Measurements from ENCODE around the gene CHMP5.

CHMP5 gene

DNA sequence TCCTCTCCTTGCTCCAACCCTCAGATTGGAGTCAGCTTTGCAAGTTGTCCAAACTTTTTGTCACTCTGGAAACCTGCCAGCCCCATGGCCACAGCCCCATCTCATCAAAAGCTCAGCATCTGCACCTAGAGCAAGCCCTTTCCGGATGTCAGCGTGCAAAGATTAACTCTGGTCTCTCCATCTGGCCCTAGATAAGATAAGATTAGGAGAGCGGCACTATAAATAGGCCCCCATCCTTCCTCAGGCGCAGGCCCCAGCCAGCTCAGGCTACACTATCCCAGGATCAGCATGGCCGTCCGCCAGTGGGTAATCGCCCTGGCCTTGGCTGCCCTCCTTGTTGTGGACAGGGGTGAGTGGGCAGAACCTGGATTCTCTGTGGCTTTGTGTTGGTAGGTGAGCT, 24.9 kb upstream of the CHMP5 start, which contains the start of gene SPINK4:
Gene SPINK4, plus strand, starts transcription at position 247 of the 400 bp plus-strand sequence. Its CDS starts 42 bp downstream, at position 289.
- intact Hi-C loops (cut with DNase I): no loop called here
- DNase-seq: no peak

DNA sequence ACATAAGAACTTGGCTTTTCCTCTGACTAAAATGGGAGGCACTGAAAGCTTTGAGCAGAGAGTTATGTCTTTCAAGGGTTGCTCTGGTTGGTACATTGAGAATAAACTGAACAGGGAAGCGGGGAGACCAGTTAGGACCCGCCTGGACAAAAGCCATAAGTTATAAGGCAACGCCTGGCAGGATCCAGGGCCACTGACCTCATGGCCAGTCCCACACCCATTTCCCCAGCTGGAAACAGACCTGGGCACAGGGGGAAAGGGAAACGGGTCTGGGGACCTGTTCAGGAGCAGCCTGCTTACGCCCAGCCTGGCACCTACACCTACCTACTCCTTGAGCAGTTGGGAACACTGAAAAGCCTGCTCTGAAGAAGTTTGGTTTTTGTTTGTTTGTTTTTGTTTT, 23.6 kb upstream of the CHMP5 start:
- DNase-seq: no peak
- intact Hi-C loops (cut with DNase I): no loop called here

DNA sequence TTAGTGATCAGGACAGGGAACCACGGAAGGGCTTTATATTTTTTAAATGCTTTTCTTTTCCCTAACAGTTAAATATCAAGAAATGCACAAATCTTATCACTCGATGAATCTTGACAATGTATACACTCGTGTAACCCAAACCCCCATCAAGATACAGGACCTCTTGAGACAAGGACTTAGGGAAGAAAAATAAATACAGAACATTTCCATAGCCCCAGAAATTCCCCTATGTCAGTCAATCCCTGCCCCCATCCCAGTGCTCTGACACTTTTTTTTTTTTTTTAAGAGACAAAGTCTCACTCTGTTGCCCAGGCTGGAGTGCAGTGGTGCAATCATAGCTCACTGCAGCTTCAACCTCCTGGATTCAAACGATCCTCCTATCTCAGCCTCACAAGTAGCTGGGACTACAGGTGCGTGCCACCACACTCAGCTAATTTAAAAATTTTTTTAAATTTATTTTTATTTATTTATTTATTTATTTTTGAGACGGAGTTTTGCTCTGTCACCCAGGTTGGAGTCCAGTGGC, 22.2 kb upstream of the CHMP5 start:
- DNase-seq: no peak
- intact Hi-C loops (cut with DNase I): no loop called here

DNA sequence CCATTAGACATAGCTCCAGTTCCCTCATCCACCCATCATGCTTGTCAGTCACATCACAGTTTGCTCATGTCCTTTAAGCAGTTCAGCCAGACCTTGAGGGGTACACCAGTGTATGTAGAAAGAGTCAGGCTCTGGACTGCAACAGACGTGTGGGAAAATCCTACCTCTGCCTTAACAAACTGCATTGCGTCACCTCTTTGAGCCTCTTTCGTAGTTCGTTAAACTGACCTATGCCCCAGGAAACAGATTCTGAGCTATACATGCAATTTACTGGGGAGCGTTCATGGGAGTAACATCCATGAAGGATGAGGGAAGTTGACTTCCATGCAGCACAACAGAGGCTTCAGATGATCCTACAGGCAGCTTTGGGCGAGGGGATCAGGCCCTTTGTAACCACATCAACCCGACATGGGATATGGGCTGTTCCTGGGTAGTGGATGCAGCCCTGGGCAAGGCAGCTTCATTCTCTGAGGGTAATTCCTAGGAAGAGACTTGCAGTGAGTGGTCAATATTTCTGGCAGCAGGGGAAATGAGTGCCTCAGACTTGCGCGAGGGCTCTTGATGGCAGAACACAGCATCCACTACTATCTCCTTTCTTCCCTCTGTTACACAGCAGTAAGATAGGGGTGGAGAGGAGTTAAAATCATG, 20.6 kb upstream of the CHMP5 start:
- intact Hi-C loops (cut with DNase I): no loop called here
- peak in 1 of 42 donors; percentile 5 for DNase-seq

DNA sequence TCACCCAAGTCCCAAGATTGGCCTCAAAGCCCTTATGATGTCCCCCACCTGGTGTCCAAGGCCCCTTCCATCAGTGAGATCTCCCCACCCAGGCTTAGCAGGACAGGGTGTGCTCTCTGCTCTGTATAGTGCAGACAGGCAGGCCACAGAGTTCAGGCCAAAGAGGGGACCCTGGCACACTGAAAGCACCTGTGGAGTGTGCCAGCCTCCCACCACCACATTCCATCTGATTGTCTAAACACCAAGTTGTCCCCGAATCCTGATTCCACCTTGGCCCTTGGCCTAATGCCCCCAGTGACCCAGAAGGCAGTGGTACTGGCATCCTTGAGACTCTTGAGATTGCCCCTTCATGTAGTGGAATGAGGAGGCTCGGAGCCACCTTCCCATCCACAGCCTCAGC, 19.5 kb upstream of the CHMP5 start:
- intact Hi-C loops (cut with DNase I): no loop called here
- DNase-seq: no peak

DNA sequence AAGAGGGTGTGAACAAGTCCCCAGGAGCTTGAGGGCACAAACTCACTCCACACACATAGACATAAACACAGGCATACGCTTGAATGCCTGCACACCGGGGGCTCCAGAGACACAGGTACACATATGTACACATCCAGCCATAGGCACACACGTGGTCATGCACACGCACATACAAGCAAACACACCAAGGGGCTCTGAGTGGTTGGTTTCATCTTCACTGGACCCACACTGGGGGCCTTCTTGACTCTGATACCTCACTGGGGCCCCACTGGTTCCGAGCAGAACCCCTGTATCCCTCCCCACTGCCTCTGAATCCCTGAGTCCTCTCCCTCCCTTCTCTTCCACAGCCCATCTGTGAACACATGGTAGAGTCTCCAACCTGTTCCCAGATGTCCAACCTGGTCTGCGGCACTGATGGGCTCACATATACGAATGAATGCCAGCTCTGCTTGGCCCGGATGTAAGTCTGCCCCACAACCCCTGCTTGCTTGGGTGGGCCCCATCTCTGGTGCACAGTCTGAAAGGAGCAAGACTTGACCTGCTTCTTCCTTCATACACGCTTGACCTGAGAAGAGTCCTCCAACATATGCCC, 18.5 kb upstream of the CHMP5 start:
- intact Hi-C loops (cut with DNase I): no loop called here
- DNase-seq: no peak

DNA sequence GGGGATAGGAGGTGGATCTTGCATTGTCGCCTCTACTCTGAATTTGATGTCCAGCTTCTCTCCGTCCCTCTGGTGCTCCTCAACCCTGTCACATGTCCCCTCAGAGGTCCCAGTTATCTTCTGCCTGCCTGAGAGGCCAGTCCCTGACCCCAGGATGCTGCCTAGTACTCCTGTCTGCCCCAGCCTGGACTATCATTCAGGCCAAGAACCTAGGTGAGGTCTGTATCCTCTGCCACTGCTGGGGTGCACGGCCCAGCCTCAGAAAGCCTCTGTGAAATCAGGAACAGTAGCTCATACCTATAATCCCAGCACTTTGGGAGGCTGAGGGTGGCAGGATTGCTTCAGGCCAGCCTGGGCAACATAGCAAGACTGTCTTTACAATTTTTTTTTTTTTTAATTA, 16.2 kb upstream of the CHMP5 start:
- no peak for DNase-seq
- intact Hi-C loops (cut with DNase I): no loop called here

DNA sequence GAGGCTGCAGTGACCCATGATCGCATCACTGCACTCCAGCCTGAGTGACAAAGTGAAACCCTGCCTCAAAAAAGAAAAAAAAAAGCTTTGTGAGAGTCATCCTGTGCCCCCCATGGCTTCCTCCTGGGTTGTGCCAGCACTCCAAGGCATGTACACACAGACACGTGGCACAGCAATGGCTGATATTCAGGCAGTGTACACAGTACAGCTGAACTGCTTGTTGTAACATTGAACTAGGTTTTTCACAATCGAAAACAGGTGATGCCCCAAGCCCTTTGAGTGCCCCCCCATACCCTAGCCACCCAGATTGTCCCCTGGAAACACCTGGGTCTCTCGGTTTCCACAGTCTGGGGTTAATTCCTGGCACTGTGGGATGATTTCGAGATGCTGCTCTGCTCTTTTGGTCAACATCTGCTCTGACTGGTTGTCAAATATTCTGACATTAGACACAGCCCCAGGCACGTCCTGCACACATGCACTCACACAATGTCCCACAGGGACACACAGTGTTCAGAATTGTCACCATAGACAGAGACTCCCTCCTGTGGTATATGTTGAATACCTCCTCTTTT, 15.7 kb upstream of the CHMP5 start:
- intact Hi-C loops (cut with DNase I): no loop called here
- no peak for DNase-seq

DNA sequence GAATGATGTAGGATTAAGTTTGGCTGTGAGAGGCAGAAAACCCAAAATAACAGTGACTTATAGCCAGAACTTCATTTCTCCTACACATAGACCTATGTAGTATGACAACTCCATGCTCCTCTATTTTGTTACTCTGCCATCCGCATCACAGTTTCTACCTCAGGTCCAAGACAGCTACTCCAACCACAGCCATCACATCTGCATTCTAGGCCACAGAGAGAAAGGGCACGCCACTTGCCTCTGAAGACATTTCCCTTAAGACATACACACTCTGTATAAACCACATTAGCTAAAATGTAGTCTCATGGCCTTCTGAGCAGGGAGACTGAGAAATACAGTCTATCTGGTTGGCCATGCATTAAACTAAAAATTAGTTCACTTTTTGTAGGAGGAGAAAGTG, 14.9 kb upstream of the CHMP5 start:
- intact Hi-C loops (cut with DNase I): no loop called here

DNA sequence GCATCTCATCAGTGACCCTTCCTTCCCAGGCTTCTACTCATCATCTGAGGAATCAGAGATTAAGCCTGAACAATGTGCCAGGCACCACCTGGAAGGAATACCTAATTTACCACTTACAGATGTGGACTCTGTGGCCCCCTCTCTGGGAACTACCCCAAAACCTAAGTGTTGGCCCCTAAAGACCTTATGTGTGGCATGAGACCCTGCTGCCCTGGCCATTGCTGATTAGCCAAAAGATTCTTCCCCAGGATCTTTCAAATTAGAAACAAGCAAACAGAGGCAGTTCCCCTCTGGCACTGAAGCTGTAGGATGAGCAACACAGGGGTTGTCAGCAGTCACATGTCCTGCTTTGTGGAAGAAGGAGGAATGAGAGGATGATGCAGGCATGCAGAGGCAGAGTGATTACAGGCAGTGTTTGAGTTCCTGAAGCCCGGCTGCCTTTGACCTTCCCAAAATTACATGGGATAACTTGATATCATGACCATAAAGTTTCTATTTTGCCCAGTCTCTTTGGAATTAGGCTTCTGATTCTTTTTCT, 14.3 kb upstream of the CHMP5 start:
- DNase-seq: peak in 6 of 42 donors; percentile 4 to 40 (median 15)

More for the DNA sequence above, 14.9 kb upstream of the CHMP5 start:
- DNase-seq: no peak

DNA sequence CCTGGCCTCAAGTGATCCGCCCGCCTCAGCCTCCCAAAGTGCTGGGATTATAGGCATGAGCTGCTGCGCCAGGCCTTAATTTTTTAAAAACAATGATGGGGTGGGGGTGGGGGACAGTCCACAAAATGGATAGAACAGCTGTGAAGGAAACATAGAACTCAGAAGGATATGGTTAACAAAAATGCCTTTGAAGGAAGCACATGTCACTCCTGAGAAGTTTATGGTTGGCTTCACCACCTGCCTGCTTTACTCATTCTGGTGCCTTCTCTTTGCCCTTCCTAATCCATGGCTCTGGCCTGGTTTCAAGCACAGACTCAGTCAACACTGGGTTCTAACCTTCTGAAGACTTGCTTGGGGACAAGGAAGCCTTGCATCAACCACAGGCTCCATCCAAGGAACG, 10.6 kb upstream of the CHMP5 start:
- intact Hi-C loops (cut with DNase I): no loop called here
- no peak for DNase-seq

More for the DNA sequence above, 14.3 kb upstream of the CHMP5 start:
- intact Hi-C loops (cut with DNase I): no loop called here

DNA sequence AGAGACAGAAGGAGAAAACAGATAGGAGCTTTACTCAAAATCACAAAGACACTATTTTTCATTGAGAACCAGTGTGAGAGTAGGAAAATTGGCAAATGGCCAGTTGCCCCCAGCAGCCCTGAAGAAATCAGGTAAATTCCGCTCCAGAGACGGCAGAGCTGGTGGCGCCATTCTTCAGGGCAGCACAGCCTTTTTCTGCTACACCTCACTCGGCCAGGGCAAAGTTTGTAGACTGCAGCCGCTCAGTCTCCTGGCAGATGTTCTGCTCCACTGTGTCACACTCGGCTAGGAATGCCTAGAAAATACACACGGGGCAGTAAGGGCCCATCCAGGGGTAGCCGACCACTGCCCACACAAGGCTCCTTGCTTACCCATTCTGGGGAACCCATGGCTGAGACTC, 9.8 kb upstream of the CHMP5 start:
- no peak for DNase-seq
- intact Hi-C loops (cut with DNase I): no loop called here

DNA sequence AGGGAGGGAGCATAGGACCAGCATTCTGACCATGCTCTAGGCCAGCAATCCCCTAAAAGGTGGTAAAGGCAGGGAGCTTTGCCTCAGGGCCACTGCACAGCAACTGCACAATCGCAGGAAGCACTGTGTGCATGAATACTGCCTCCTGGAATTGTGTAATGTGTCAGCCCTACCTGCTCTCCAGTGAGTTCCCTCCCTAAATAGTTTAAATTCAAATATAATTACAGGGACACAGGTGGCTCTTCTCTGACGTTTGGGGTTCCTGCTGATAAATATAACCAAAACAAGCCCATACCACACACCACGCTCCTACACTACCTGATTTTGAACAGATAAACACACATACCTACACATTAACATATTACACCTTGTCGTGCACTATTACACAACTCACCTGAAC, 9.4 kb upstream of the CHMP5 start:
- intact Hi-C loops (cut with DNase I): no loop called here
- no peak for DNase-seq

DNA sequence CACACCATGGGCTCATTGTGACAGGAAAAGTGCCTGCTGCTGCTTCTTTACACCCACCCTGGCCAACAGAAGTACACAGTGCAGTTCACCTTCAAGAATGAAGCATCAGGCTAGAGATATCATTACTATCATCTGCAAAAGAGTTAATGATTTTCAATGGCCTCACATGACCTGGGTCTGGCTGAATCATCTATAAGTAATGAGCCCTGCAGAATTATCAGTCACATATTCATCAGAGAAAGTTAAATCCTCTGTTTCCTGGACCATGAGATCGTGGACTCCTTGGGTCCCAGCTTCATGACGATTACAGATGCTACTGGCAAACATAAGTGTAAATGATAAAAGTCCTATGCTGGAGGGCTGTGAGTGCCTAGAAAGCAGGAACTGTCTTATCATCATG, 8.6 kb upstream of the CHMP5 start:
- DNase-seq: no peak
- intact Hi-C loops (cut with DNase I): no loop called here

DNA sequence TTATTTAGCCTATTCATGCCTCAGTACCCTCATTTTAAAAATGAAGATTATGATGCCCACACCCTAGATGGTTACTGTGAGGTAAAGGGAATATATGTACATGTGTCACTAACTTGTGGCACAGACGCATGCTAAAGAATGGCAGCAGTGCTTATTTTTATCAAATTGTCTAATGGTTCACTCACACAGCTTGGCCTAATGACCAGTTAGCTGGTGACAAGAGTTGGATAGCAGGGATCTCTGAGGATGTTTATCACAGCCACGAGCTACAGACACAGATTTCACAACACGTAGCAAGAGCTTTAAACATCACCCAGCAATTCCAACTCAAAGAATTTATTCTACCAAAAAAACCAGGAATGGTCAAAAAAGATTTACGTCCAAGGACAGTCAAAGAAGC, 7.6 kb upstream of the CHMP5 start:
- intact Hi-C loops (cut with DNase I): no loop called here

DNA sequence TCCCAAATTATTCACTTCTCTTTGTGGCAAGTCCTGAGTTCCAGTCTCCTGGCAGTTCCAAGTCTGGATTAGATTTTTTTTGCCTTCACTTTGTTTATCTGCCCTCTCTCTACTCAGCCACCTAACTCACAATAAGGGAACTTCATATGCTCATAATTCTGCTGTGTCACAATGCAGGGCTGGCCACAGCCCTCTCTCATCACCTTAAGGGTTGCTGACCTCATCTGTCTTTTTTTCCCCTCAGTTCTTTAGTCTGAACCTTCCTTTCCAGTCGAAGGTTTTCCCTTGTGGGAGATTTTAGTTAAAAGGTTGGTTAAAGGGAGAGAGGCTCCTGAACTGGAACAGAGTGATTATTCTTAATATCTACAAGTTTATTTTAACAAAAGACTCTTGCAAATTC, 4.5 kb upstream of the CHMP5 start:
- intact Hi-C loops (cut with DNase I): no loop called here
- no peak for DNase-seq

More for the DNA sequence above, 7.6 kb upstream of the CHMP5 start:
- DNase-seq: no peak

DNA sequence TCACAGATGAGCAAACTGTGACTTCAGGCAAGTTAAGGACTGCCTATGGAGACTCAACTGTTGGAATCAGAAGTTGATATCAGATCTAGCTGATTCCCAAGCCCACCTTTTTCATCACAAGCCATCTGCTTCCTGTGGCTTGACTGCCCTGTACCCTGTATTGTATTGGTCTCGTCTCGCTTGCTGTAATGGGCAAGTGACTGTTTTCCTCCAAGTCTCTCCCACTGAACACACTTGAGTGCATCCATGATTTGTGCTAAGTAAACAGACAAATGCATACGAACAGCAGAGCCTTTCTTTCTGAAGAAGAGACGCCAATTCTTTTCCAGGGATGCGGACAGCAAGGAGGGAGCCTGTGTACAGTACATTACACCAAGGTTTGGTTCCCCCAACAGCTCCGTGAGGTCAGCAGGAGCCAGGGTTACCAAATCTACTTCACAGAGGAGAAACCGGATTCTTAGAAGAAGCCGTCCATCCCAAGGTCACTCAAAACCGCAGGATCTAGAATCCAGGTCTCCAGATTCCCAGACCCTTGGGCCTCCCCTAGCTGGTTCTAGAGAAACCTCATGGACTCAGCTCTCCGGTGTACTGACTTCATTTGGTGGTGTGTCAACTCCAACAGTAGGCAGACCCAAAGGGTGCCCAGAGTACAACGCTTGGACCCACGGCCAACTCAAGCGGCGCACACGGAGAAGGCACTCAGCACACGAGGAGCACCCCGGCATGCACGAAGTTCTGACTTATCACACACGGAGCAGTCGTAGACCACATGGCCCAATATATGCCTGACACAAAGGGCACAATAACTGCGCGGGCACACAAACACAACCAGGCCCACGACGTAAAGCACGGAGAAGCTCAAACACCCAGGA, 1.5 kb upstream of the CHMP5 start:
- DNase-seq: peak in 16 of 42 donors; percentile 4 to 52 (median 24)
- intact Hi-C loops (cut with DNase I): loop anchor here (2.0 kb wide), 1 partner anchor 27 kb away; the partner anchor contains the start of gene NFX1

DNA sequence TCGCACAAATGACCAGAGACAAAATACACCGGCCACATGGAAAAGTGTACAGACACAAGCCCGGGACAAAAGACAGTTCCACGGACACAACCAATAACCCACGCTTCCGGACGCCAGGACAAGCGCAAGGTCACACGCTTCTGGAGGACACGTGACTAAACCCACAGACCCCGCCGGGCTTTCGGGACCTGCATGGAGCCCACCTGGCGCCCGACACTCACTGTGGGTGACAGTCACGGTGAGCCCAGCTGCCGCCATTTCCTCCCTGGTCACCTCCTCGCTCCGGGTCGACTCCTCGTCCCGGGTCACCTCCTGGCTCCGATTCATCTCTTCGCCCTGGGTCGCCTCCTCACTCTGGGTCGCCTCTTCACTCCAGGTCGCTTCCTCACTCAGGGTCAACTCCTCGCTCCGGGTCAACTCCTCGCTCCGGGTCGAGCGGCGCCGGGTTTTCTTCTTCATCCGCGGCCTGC, 811 bp upstream of the CHMP5 start:
- intact Hi-C loops (cut with DNase I): loop anchor here (2.0 kb wide), 1 partner anchor 27 kb away; the partner anchor contains the start of gene NFX1
- peak; percentile 18 to 72 (median 46) for DNase-seq

All from head of caudate nucleus (tissue), 42 donors.